Mammary epithelial cell (primary cell): ENCODE measurements around the gene PDE11A.

Experiments used
- CTCF ChIP-seq, 2 donors: IDR thresholded peaks in 1 of 2; conservative IDR thresholded peaks in 1 of 2; 2 replicates each; pipeline ENCODE4 v1.5.1; 2011 to 2012; ENCODE audit warnings: inconsistent platforms in 2 of 2, low read length in 2 of 2, mild to moderate bottlenecking in 2 of 2, control low read depth in 1 of 2, low read depth in 1 of 2; ENCODE audit not compliant: insufficient read depth in 1 of 2; ENCODE audit errors: extremely low read depth in 1 of 2
- EZH2 ChIP-seq: IDR thresholded peaks from 2 replicates; pipeline ENCODE4 v1.6.1; 2012; ENCODE audit warnings: low read length, inconsistent platforms, borderline replicate concordance

GRCh38 chr2:177678939-177679338 lies 393.6 kb downstream of the PDE11A start:
- TF ChIP-seq CTCF (conservative IDR thresholded peaks at IDR 0.05 in 1 of 2, IDR thresholded peaks at IDR 0.05 in 1 of 2; ENCODE audit: extremely low read depth in 1 of 2, insufficient read depth in 1 of 2, low read depth in 1 of 2, low read length in 2 of 2) (no peak), EZH2 (no peak)
